Uterus (tissue), 4 donors: ENCODE results near the gene MAGI2. TPM values are rescaled to one million over a fixed set of nuclear protein-coding genes. Genes with fewer than 3 reads are reported as not detected.

Source experiments
- DNase-seq, 2 donors: peaks; one replicate each; pipeline ENCODE4 v3.0.0-alpha.2; 2019 to 2020
- H3K27ac ChIP-seq, 2 donors: fragments of 200-600 bp; sonication (generic); 1 replicate in 1 of 2; 2 replicates in 1 of 2; pipeline ENCODE4 v1.5.1; 2016 to 2018
- H3K27me3 ChIP-seq, 2 donors: fragments of 200-600 bp; sonication (generic); one replicate each; pipeline ENCODE4 v1.5.1; 2018 to 2019; ENCODE audit warnings: control low read depth in 1 of 2
- H3K36me3 ChIP-seq, 2 donors: fragments of 200-600 bp; sonication (generic); one replicate each; pipeline ENCODE4 v1.5.1; 2019; ENCODE audit warnings: control low read depth in 1 of 2
- H3K4me1 ChIP-seq, 2 donors: fragments of 200-600 bp; sonication (generic); one replicate each; pipeline ENCODE4 v1.5.1; 2018 to 2019; ENCODE audit warnings: control low read depth in 1 of 2
- H3K4me3 ChIP-seq, 2 donors: fragments of 200-600 bp; sonication (generic); 1 replicate in 1 of 2; 2 replicates in 1 of 2; pipeline ENCODE4 v1.5.1; 2018 to 2019; ENCODE audit warnings: mild to moderate bottlenecking in 1 of 2
- H3K9me3 ChIP-seq, 2 donors: fragments of 200-600 bp; sonication (generic); one replicate each; pipeline ENCODE4 v1.5.1; 2019; ENCODE audit warnings: control low read depth in 1 of 2
- CTCF ChIP-seq, 4 experiments: fragments of 200-600 bp in 2 of 4; fragments of 450-650 bp in 2 of 4; sonication (generic) in 2 of 4; IDR thresholded peaks; one replicate each; pipeline ENCODE4 v1.5.1; 2016 to 2019; ENCODE audit warnings: antibody characterized with exemption in 4 of 4, mild to moderate bottlenecking in 2 of 4, moderate library complexity in 1 of 4
- POLR2A ChIP-seq, 2 donors: fragments of 450-650 bp; IDR thresholded peaks; one replicate each; pipeline ENCODE4 v1.6.1; 2016; ENCODE audit warnings: antibody characterized with exemption in 2 of 2, mild to moderate bottlenecking in 1 of 2, moderate library complexity in 1 of 2
- intact Hi-C: fragments of 100-400 bp; cut with DNase I; formaldehyde crosslinking; loops from one replicate; pipeline ENCODE4 v1.15.1; 2023; ENCODE audit warnings: low total_unique reads
- total RNA-seq, 4 donors: library from RNA; depleted of rRNA in 3 of 4; stranded (reverse); fragments of >200 nt in 3 of 4; gene quantifications; one replicate each; pipeline versions ENCODE4 v1.1.0 to v1.2.4, GENCODE V29; 2014 to 2023
- donor health status: DM: yes; HTN: yes; CAD: no.

Gene MAGI2
- total RNA-seq, 4 donors from 2014 or later: 5.3 to 23.2 (median 13.8) TPM

GRCh38 chr7:78055001-78055573 is 1398.4 kb downstream of the MAGI2 start:
- no peak for DNase-seq
- no peak for TF ChIP-seq CTCF (IDR thresholded peaks at IDR 0.05)
- no peak for TF ChIP-seq POLR2A (IDR thresholded peaks at IDR 0.05)
- Histone ChIP-seq H3K36me3 (no peaks in the 10 kb centered on the region), H3K4me1 (no peaks in the 10 kb centered on the region), H3K27me3 (no peaks in the 10 kb centered on the region), H3K9me3 (no peaks in the 10 kb centered on the region), H3K27ac (no peak overlapping the region), H3K4me3 (no peak overlapping the region)
- intact Hi-C loops: no loop called here

GRCh38 chr7:78052112-78052511 is 1401.4 kb downstream of the MAGI2 start:
- no peak overlapping the region for H3K27ac ChIP-seq
- no peak for DNase-seq

GRCh38 chr7:78047800-78048199 is 1405.7 kb downstream of the MAGI2 start:
- TF ChIP-seq CTCF (IDR thresholded peaks at IDR 0.05) (no peak), POLR2A (IDR thresholded peaks at IDR 0.05) (no peak)

More at GRCh38 chr7:78052112-78052511, 1401.4 kb downstream of the MAGI2 start:
- intact Hi-C loops: no loop called here
- Histone ChIP-seq H3K27me3 (no peaks in the 10 kb centered on the region), H3K36me3 (no peaks in the 10 kb centered on the region), H3K4me1 (no peaks in the 10 kb centered on the region), H3K9me3 (no peaks in the 10 kb centered on the region), H3K4me3 (no peak overlapping the region)
- TF ChIP-seq CTCF (IDR thresholded peaks at IDR 0.05) (no peak), POLR2A (IDR thresholded peaks at IDR 0.05) (no peak)

GRCh38 chr7:78043159-78043558 is 1410.3 kb downstream of the MAGI2 start:
- Histone ChIP-seq H3K9me3 (no peaks in the 10 kb centered on the region), H3K4me3 (no peak overlapping the region), H3K27ac (no peak overlapping the region), H3K27me3 (no peaks in the 10 kb centered on the region), H3K4me1 (no peaks in the 10 kb centered on the region), H3K36me3 (no peaks in the 10 kb centered on the region)
- no peak for DNase-seq
- intact Hi-C loops: no loop called here
- TF ChIP-seq CTCF (IDR thresholded peaks at IDR 0.05): no peak
- no peak for TF ChIP-seq POLR2A (IDR thresholded peaks at IDR 0.05)

More at GRCh38 chr7:78047800-78048199, 1405.7 kb downstream of the MAGI2 start:
- Histone ChIP-seq H3K36me3 (no peaks in the 10 kb centered on the region), H3K4me3 (no peak overlapping the region), H3K4me1 (no peaks in the 10 kb centered on the region), H3K27me3 (no peaks in the 10 kb centered on the region), H3K27ac (no peak overlapping the region), H3K9me3 (no peaks in the 10 kb centered on the region)
- DNase-seq: no peak
- intact Hi-C loops: no loop called here

- Histone ChIP-seq H3K27me3 (no peaks in the 10 kb centered on the region), H3K9me3 (no peaks in the 10 kb centered on the region), H3K27ac (no peak overlapping the region), H3K4me3 (no peak overlapping the region), H3K36me3 (no peaks in the 10 kb centered on the region), H3K4me1 (no peaks in the 10 kb centered on the region)
- no peak for TF ChIP-seq CTCF (IDR thresholded peaks at IDR 0.05)
- TF ChIP-seq POLR2A (IDR thresholded peaks at IDR 0.05): no peak
- no peak for DNase-seq
- intact Hi-C loops: no loop called here
Observed at GRCh38 chr7:78041423-78041822, 1412.0 kb downstream of the MAGI2 start.
